HG02678 (cell line): ENCODE results near the gene SYT17.

ENCODE experiments used
- ATAC-seq: cut with Tn5 transposase; IDR thresholded peaks from one replicate; pipeline ENCODE4 v1.9.1; 2021; ENCODE audit warnings: mild to moderate bottlenecking, moderate library complexity; ENCODE audit not compliant: unreplicated experiment

The SYT17 gene

DNA sequence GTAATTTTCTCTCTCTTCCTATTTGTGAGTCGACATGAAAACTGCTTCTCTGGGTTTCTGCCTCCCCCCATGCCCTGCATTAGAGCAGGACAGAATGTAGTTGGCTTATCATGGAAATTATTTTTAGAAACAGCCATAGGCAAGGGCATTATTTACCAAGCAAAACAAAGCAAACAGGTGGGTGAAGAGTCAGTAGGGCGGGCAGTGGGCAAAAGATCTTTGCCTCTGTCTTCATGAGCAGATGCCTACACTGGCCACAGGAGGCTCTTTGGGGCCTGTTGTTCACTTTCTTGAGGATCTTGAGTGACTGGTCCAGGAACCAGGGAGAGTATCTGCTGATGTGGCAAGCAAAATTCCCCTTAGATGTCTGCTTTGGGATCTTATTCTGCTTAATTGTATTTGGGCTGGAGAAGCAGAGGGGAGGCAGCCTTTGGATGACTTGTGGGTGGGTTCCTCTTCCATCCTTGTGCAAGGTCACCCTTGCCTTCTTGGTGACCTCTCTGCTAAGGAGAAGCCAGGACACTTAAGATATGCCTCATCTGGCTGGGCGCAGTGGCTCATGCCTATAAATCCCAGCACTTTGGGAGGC, 75.0 kb downstream of the SYT17 start:
- no peak for ATAC-seq

GRCh38 chr16:19245326-19245925, 77.4 kb downstream of the SYT17 start:
- no peak for ATAC-seq

DNA sequence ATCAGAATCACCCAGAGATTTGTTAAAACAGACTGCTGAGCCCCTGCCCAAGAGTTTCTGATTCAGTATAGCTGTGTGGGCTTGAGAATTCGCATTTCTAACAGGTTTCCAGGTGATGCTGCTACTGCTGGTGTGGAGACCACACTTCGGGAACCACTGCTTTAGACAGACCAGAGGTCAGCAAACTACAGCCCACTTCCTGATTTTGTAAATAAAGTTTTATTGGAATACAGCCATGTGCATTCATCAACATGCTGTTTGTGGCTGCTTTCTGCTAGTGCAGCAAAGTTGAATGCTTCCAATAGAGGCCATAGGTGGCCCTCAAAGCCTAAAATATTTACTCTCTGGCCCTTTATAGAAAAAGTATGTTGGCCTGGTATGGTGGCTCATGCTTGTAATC, 84.9 kb downstream of the SYT17 start:
- no peak for ATAC-seq

DNA sequence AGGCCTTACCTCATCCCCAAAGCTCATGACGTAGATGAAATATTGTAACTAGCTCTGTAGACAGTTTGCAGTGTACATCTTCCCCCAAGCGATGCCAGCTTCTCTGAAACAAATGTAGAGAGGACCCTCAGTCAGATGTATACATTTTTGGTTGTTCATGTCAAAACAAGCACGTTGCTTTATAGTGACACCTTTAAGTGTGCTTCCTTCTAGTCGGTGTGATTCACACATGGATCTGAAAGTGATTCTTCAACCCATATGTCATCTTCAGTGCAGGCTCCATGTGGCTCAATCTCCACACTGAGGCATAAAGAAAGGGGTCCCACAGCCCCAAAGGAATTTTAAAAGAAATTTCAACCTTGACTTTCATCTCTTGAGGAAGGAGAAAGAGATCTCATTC, 86.6 kb downstream of the SYT17 start:
- no peak for ATAC-seq

- ATAC-seq: no peak
Measured at GRCh38 chr16:19264123-19264673, 96.2 kb downstream of the SYT17 start.

DNA sequence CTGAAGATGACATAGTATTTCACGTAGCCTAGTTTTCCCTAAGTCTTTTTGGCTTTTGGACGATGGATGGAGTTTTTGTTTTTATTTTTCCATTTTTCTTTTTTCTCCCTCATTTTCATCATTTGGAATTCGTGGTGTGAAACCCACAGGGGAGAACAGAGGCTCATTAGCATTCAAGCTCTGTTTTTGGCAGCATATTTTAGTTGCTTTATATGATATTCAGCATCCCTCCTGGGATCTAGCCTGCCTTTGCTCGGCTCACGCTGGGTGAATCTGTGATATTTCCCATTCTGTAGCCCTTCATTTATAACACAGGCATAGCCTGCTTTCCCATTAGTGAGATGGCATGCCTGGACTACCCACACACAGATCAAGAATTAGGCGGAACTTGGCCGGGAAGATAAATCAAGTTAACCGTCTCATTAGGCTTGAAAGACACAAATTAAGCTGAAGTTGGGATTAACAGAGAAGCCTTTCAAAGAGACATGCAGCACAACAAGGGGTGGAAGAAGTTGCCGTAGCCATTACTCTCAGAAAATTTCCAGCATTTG, 97.4 kb downstream of the SYT17 start:
- no peak for ATAC-seq

- ATAC-seq: no peak
Measured at GRCh38 chr16:19266774-19267173, 98.7 kb downstream of the SYT17 start.

- ATAC-seq: no peak
Measured at GRCh38 chr16:19269098-19269497, 101.1 kb downstream of the SYT17 start.

DNA sequence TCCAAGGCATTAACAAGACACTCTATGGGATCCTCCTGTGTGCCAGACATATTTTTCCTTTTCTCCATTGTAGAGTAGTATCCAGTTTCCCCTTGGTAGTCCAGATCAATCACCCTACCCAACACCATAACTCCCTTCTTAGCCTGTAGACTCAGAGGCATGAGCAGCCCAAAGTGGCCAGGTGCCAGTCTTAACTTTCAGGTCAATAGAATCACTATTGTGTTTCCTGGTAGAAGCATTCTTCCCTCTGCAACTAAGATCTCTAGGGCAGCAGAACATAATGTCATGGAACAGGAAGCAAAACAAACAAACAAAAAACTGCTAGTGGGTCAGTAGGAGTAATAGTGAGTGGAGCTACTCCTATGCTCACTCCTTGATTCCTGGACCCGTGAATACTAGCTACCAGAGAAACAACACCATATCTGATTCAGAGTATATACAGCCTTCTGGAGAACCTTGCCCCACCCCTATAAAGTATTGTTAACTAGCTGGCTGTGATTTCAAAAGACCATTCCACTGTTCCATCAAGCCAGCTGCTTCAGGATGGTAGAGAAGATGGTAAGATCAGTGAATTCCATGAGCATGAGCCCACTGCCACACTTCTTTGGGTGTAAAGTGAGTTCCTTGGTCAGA, 106.2 kb downstream of the SYT17 start:
- no peak for ATAC-seq

DNA sequence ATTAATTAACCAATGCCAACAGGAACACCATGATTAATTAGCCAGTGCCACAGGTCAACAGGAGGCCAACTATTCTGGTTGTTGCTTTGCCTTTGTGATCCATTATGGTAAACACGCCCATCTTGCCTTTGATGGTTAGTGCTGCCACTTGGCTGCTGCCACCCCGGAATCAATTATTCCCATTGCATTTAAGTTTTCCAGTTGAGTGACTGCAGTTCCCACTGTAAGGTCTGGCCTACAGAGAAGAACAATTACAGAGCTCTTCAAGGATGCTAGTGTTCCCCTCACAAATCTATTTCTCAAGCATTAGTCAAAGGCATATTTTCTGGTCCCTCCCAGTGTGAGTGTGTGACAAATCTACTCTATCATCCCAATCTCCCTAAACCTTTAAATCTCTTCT, 110.4 kb downstream of the SYT17 start:
- no peak for ATAC-seq

- ATAC-seq: no peak
Measured at GRCh38 chr16:19281246-19281645, 113.2 kb downstream of the SYT17 start.

DNA sequence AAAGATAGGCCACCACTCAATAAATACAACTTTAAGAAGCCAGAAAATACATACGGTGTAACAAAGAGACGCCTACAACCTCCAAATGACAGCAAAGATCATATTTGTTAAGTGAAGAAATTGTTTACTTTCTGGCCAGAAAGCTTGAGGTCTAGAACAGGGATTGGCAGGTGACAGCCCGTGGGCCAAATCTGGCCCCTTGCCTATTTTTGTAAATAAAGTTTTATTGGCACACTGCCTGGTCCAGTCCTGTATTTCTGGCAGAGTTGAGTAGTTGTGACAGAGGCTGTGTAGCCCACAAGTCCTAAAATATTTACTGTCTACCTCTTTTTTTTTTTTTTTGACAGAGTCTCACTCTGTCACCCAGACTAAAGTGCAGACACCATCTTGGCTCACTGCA, 114.1 kb downstream of the SYT17 start:
- ATAC-seq: no peak

GRCh38 chr16:19283637-19284036, 115.6 kb downstream of the SYT17 start:
- ATAC-seq: no peak

GRCh38 chr16:19284207-19284606, 116.2 kb downstream of the SYT17 start:
- no peak for ATAC-seq

DNA sequence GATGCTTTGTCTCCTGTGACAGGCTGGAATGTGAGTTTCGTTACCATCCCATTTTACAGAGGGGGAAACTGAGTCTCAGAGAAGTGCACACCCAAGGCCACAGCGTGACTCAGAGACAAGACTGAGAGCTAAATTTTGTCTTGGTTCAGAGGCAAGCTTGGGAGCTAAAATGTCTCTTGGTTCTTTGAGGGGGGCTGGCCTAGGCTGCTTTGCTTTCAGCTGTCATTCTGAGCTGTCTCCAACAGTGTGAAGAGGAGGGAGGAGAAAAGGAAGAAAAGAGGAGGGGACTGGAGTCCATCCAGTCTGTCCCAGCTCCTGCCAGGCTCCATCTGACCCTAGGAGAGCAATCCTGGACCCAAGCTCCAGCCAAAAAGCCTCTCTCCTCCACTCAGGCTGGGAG, 117.4 kb downstream of the SYT17 start, which contains the start of gene CLEC19A:
CLEC19A (plus strand) TSS at position 301 of the 400 bp plus-strand sequence. CDS start 121 bp downstream, outside the sequence.
- no peak for ATAC-seq

GRCh38 chr16:19286827-19287226, 118.8 kb downstream of the SYT17 start:
- no peak for ATAC-seq

- ATAC-seq: no peak
Measured at GRCh38 chr16:19287241-19287640, 119.2 kb downstream of the SYT17 start.

GRCh38 chr16:19288872-19289799, 121.1 kb downstream of the SYT17 start:
- no peak for ATAC-seq

DNA sequence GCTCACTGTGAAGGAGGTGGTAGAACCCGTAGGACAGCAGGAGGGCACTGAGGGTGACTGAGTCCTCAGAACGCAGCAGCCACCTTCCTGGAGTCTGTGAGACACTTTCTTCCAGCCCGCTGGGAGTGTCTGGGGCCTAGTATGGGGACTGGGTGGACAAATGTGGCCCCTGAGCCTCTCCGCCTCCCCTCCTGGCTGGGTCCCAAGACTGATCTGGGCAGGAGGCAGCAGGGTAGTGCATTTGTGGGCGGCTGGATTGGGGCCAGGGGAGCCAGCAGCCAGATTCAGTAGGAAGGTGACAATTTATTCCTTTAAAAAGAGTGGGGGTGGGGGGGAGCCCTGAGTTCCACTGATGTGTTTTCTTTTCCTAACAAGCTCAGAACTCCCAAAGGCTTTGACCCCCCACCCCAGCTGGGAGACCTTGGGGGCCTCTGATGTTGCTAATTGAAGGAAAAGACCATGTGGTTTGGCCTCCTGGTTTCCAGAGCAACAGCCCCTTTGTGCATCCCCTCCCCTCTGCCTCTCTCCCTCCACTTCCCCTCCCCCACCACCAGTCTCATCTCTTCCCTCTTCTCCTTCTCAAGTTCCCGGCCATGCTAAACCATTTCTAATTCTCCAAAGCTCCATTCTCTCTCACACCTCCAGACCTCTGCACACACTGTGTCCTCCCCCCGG, 121.9 kb downstream of the SYT17 start:
- ATAC-seq: no peak

DNA sequence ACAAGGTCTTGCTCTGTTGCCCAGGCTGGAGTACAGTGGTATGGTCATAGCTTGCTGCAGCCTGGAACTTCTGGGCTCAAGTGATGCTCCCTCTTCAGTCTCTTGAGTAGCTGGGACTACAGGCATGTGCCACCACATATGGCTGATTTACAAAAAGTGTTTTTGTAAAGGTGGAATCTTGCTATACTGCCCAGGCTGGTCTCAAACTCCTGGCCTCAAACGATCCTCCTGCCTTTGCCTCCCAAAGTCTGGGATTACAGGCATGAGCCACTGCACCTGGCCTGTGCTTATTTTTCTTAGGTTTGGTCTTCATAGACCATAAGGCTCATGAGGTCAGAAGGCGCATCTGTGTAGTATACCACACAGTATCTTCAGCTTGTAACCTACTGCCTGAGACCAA, 122.8 kb downstream of the SYT17 start:
- ATAC-seq: no peak
